Skin of body (tissue), 2 donors: ENCODE results near the gene TRIM4. TPM values are rescaled to one million over a fixed set of nuclear protein-coding genes. Genes with fewer than 3 reads are reported as not detected.
A peak's percentile ranks its signal among the peaks of the same experiment; 100 is the strongest.
"Not testable (repeated sequence)": the region's sequence is repeated elsewhere in the genome, so short reads cannot be mapped to it uniquely, and the experiment has no call there.

ENCODE experiments used
- DNase-seq: peaks from one replicate; lab custom pipeline; 2025; lab: John Stamatoyannopoulos, UW
- total RNA-seq: library from RNA; depleted of rRNA; stranded (reverse); fragments of >200 nt; gene quantifications from one replicate; pipeline ENCODE4 v1.2.3, GENCODE V29; 2014

Gene TRIM4
- 19.1 TPM for total RNA-seq

DNA sequence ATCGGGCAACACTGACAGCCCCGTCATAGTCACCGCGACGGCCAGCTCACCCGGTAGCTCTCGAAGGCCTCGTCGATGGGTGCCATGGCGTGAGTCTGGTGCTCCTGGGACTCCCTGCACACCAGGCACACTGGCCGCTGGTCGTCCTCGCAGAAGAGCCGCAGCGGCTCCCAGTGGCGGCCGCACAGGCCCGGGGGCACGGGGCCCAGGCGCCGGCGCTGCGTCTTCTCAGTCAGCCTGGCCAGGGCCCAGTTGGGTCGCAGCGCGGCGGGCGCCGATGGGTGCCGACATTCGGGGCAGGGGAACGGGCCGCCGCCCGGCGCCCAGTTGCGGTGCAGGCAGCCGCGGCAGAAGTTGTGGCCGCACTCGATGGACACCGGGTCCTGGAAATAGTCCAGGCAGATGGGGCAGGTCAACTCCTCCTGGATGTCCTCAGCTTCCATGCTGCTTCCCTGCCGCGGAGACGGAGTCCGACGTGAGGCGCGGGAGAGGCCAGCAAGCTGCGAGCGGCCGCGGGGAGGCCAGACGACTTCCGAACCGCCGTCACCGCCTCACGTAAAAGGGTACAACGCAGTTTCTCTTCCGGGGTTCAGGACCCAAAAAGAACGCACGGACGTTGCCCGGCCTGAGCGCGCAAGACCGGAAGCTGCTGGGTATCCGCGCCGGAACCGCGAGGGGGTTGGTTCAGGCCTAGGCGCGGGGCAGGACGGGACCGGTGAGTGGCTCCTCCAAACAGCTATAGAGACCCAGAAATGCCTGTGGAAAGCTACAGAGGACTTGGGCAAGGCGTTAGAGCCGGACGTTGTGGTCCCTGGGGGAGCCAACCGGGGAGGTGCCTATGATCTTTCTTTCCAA is at the start of gene TRIM4:
Gene TRIM4 (minus strand): TSS at position 572 of the 855 bp plus-strand sequence. CDS start 129 bp downstream, at position 443.
- peak; percentile 84 for DNase-seq

DNA sequence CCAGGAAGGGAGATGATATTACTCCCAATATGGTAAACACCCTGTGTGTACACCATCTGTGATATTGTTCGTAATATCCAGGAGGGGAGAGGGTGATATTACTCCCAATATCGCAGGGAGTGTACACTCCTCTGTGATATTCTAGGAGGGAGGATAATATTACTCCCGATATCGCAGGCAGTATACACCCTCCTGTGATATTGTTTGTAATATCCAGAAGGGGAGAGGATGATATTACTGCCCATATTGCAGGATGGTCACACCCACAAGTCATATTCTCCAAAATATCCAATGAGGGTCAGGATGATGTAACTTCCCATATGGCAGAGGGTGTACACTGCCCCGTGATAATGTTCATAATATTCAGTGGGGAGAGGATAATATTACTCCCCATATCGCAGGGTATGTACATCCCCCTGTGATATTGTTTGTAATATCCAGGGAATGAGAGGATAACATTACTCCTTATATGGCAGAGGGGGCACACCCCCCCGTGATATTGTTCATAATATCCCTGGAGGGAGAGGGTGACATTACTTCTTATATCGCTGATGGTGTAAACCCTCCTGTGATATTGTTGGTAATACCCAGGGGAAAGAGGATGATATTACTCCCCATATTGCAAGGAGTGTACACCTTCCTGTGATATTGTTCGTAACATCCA is 39.4 kb upstream of the TRIM4 start:
- DNase-seq: no peak

GRCh38 chr7:99955247-99955646 is 35.9 kb upstream of the TRIM4 start:
- no peak for DNase-seq

- DNase-seq: not testable (repeated sequence)
Observed at GRCh38 chr7:99954643-99955042, 35.3 kb upstream of the TRIM4 start.

- DNase-seq: no peak
Observed at GRCh38 chr7:99953649-99954048, 34.3 kb upstream of the TRIM4 start.

GRCh38 chr7:99952649-99953048 is 33.3 kb upstream of the TRIM4 start:
- DNase-seq: not testable (repeated sequence)

DNA sequence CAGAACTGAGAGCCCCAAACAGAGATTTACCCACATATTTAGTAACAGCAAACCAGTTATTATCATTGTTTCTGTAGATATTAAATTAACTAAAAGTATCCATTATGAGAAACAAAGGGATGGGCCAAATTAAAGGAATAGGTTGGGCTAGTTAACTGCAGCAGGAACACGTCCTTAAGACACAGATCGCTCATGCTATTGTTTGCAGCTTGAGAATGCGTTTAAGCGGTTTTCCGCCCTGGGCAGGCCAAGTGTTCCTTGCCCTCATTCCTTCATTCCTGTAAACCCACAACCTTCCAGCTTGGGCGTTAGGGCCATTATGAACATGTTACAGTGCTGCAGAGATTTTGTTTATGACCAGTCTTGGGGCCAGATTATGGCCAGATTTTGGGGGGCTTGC is 31.5 kb upstream of the TRIM4 start:
- not testable (repeated sequence) for DNase-seq

- peak; percentile 1 for DNase-seq
Observed at GRCh38 chr7:99949645-99950228, 30.4 kb upstream of the TRIM4 start.

GRCh38 chr7:99947608-99948007 is 28.3 kb upstream of the TRIM4 start:
- DNase-seq: no peak

- no peak for DNase-seq
Observed at GRCh38 chr7:99944497-99945070, 25.3 kb upstream of the TRIM4 start.

DNA sequence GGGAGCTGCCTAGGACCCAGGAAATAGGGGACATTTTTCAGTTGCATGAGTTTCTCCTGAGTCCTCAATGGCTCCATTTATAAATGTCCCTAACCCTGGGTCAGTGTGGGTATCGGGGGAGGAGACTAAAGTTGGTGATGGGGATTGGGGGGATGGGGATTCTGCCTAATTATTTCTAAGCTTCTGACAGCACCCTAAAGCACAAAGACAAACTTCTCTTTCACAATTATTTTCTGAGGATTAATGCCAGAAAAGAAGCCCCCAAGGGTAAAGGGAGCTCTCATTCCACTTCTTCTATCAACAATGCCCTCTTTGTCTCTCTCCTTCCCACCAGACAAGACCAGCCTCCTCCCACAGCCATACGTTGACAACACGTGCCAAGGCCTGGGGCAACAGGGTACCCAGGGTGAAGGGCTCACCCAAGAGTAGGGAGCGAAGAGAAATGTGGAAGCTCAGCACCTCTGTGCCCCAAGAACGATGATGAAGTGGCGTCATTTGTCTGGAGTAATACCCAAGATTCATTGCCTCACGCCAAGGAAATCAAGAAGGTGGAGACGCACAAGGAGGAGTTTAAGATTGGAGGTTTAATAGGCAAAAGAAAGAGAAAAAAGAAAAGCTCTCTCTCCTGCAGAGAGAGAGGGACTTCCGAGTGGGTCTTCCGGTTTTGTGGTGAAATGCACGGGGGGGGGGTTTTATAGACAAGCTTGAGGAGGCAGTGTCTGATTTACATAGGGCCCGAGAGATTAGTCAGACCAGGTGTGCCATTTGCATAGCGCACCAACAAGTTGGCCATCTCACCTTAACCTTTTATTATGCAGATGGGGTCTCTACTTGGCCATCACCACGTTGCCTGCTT is 24.5 kb upstream of the TRIM4 start:
- peak; percentile 29 for DNase-seq

- DNase-seq: no peak
Observed at GRCh38 chr7:99938296-99938695, 19.0 kb upstream of the TRIM4 start.

DNA sequence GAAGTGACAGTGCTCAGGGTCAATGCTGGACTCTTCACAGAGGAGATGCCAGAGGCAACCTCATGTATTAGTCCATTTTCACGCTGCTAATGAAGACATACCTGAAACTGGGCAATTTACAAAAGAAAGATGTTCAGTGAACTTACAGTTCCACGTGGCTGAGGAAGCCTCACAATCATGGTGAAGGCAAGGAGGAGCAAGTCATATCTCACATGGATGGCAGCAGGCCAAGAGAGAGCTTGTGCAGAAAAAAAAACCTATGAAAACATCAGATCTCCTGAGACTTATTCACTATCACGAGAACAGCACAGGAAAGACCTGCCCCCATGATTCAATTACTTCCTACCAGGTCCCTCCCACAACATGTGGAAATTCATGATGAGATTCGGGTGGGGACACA is 15.7 kb upstream of the TRIM4 start:
- DNase-seq: not testable (repeated sequence)

DNA sequence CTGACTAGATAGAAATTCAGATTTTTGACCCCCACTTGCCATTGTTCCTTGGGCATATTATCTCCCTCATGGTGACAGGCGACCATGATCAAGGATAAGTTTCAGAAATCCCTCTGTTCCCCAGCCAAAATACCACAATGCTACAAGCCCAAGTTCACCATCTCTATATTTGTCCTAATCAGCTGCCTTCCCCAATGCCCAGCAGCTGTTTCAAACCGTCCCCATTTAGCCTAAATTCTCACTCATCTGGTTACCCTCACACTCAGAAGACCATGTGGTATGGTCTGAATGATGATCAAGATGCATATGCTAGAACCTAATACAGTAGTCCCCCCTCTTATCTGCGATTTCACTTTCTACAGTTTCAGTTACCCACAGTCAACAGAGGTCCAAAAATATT is 11.0 kb upstream of the TRIM4 start:
- no peak for DNase-seq

DNA sequence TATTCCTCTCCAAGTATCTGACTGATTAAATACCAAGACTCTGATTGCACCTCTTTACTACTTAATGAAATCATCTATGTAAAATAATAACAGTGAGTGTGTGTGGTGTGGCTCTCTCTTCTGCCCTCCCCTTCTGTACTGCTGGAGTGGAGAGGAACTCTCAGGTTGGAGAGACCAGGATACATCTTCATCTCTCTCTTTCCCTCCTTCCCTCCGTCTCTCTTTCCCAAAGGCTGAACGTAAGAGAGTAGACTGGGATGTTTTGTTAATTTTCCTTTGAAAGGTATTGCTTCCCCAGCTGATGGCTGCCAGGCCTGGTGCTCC is 10.4 kb upstream of the TRIM4 start:
- no peak for DNase-seq

DNA sequence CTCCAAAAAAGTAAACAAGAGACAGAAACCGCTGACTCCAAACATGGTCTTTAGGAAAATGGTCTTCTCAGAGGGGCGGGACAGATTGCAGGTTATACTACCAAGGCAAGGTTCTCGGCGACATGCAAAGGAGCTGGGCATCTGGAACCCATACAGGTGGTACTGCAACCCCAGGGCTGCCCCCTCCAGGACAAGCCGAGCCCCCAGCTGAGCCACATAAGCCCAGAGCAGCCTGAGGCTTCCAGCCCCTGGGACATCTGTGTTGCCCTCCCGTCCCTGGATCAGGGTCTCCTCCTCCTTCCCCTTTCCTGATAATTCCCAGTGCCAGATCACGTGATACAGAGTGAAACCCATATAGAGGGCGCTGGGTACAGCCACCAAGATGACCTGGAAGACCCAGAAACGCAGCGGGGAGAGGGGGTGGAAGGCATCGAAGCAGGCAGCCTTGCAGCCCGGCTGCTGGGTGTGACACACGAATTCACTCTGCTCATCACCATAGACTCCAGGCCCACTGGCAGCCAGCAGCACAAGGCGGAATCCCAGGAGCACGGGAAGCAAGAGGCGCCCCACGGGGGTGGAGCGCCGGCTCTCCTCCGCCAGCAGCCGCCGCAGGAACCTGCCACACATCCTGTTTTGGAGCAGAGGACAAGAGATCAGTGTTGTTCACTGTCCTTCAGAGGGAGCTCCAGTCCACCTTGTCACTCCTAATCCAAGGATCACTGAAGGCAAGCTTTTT is 9.8 kb upstream of the TRIM4 start, which contains the start of gene GJC3:
Gene GJC3 (minus strand): TSS at position 627 of the 736 bp plus-strand sequence. CDS start 0 bp downstream, at position 627.
- DNase-seq: peak; percentile 12

DNA sequence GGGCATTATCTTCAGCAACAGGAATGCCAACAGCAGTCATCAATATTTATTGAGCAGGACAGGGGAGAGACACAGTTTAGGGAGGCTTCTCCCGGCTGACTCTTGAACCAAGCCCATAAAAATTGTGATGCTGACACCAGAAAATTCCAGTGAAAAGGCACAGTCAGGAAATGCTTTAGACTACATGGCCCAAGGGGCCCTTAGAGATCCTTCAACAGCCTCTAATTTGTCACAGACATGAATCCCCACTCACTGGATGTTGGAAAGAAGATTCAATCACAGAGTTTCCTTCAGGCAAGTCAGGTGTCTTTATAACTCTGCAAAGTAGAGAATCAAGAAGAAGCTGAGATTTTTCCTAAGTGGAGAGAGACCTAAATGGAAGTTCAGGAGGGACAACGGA is 8.9 kb upstream of the TRIM4 start:
- no peak for DNase-seq

DNA sequence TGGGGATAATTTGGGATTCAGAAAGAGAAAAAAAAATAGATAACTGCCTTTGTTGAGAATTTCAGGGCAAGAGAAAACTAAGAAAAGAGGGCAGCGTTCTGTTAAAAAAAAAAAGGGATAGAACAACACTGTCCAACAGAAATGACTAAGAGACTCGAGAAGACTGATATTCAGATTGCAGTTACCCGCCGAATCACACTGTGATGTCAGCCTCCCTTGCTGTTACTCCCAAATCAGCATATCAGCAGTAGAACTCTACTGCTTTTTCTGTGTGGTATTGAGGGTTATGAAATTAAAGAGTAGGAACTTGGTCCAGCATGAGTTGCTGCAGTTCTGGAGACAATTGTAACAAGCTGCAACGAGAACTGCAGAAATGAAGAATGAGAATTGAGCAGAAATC is 8.2 kb upstream of the TRIM4 start:
- DNase-seq: no peak

- no peak for DNase-seq
Observed at GRCh38 chr7:99926321-99926720, 7.0 kb upstream of the TRIM4 start.

GRCh38 chr7:99923200-99923599 is 3.9 kb upstream of the TRIM4 start:
- no peak for DNase-seq
